ENCODE results near the gene ANKRD12.

ANKRD12 gene

GRCh38 chr18:9249254-9249653, 112.7 kb downstream of the ANKRD12 start:
- Histone ChIP-seq H3K4me1 (ENCODE audit: insufficient read depth, low read length, poor library complexity, severe bottlenecking) (no peaks in the 10 kb centered on the region), H3K9me2 (replicated peaks; ENCODE audit: low read depth, low read length) (no peaks in the 10 kb centered on the region), H3K36me3 (ENCODE audit: insufficient read depth, low read length) (peaks cover 4% of the 10 kb centered on the region; the same call in 1 of the 2 replicates), H3K4me3 (ENCODE audit: low read length, poor library complexity, severe bottlenecking) (no peak overlapping the region), H2AFZ (ENCODE audit: low read length) (no peak overlapping the region), H3K9me3 (ENCODE audit: insufficient read depth, low read depth, low read length) (no peaks in the 10 kb centered on the region), H3F3A (ENCODE audit: low read depth) (no peaks in the 10 kb centered on the region), H3K79me2 (ENCODE audit: insufficient read depth, low read length) (no peaks in the 10 kb centered on the region), H4K20me1 (ENCODE audit: insufficient read depth, low read length, poor library complexity, severe bottlenecking) (no peaks in the 10 kb centered on the region), H3K4me2 (ENCODE audit: low read depth, low read length, poor library complexity, severe bottlenecking) (no peak overlapping the region), H3K27me3 (ENCODE audit: insufficient read depth, low read length, poor library complexity, severe bottlenecking) (no peaks in the 10 kb centered on the region), H3K9ac (ENCODE audit: low read depth, low read length, poor library complexity, severe bottlenecking) (no peak overlapping the region)
- TF ChIP-seq EZH2phosphoT487 (IDR thresholded peaks at IDR 0.05; ENCODE audit: borderline replicate concordance) (no peak), CTCF (conservative IDR thresholded peaks at IDR 0.05; ENCODE audit: low read length) (no peak)

GRCh38 chr18:9259173-9259572, 122.6 kb downstream of the ANKRD12 start:
- H3K27me3 ChIP-seq (ENCODE audit: insufficient read depth, low read length, poor library complexity, severe bottlenecking) = no peaks in the 10 kb centered on the region
- peaks cover 13% of the 10 kb centered on the region; the same call in 1 of the 2 replicates for H3K36me3 ChIP-seq (ENCODE audit: insufficient read depth, low read length)
- H2AFZ ChIP-seq (ENCODE audit: low read length) = no peak overlapping the region
- no peak overlapping the region for H3K4me3 ChIP-seq (ENCODE audit: low read length, poor library complexity, severe bottlenecking)
- H3K9me3 ChIP-seq (ENCODE audit: insufficient read depth, low read depth, low read length) = no peaks in the 10 kb centered on the region
- no peaks in the 10 kb centered on the region for H3K79me2 ChIP-seq (ENCODE audit: insufficient read depth, low read length)
- no peak for TF ChIP-seq EZH2phosphoT487 (IDR thresholded peaks at IDR 0.05; ENCODE audit: borderline replicate concordance)
- TF ChIP-seq CTCF (conservative IDR thresholded peaks at IDR 0.05; ENCODE audit: low read length) = no peak
- H3K4me1 ChIP-seq (ENCODE audit: insufficient read depth, low read length, poor library complexity, severe bottlenecking) = no peaks in the 10 kb centered on the region
- no peak overlapping the region for H3K4me2 ChIP-seq (ENCODE audit: low read depth, low read length, poor library complexity, severe bottlenecking)
- no peaks in the 10 kb centered on the region for H3K9me2 ChIP-seq (replicated peaks; ENCODE audit: low read depth, low read length)
- no peaks in the 10 kb centered on the region for H4K20me1 ChIP-seq (ENCODE audit: insufficient read depth, low read length, poor library complexity, severe bottlenecking)
- no peak overlapping the region for H3K9ac ChIP-seq (ENCODE audit: low read depth, low read length, poor library complexity, severe bottlenecking)
- no peaks in the 10 kb centered on the region for H3F3A ChIP-seq (ENCODE audit: low read depth)

GRCh38 chr18:9260388-9261380, 124.1 kb downstream of the ANKRD12 start:
- H4K20me1 ChIP-seq (ENCODE audit: insufficient read depth, low read length, poor library complexity, severe bottlenecking) = no peaks in the 10 kb centered on the region
- H3K9ac ChIP-seq (ENCODE audit: low read depth, low read length, poor library complexity, severe bottlenecking) = no peak overlapping the region
- H3K79me2 ChIP-seq (ENCODE audit: insufficient read depth, low read length) = no peaks in the 10 kb centered on the region
- H3K9me2 ChIP-seq (replicated peaks; ENCODE audit: low read depth, low read length) = no peaks in the 10 kb centered on the region
- no peaks in the 10 kb centered on the region; the same call in 1 of the 2 replicates for H3K36me3 ChIP-seq (ENCODE audit: insufficient read depth, low read length)
- no peaks in the 10 kb centered on the region for H3F3A ChIP-seq (ENCODE audit: low read depth)
- H3K9me3 ChIP-seq (ENCODE audit: insufficient read depth, low read depth, low read length) = no peaks in the 10 kb centered on the region
- no peaks in the 10 kb centered on the region for H3K27me3 ChIP-seq (ENCODE audit: insufficient read depth, low read length, poor library complexity, severe bottlenecking)
- H3K4me1 ChIP-seq (ENCODE audit: insufficient read depth, low read length, poor library complexity, severe bottlenecking) = no peaks in the 10 kb centered on the region
- H3K4me2 ChIP-seq (ENCODE audit: low read depth, low read length, poor library complexity, severe bottlenecking) = no peak overlapping the region
- no peak overlapping the region for H2AFZ ChIP-seq (ENCODE audit: low read length)
- TF ChIP-seq CTCF (conservative IDR thresholded peaks at IDR 0.05; ENCODE audit: low read length) (no peak), EZH2phosphoT487 (IDR thresholded peaks at IDR 0.05; ENCODE audit: borderline replicate concordance) (no peak)
- H3K4me3 ChIP-seq (ENCODE audit: low read length, poor library complexity, severe bottlenecking) = no peak overlapping the region

Data from Loucy (cell line).